Peyer's patch (tissue), 4 donors: ENCODE results near the gene TK2.

Experiments
- CTCF ChIP-seq, 6 experiments: fragments of 450-650 bp in 4 of 6; fragments of 200-600 bp in 2 of 6; sonication (generic) in 1 of 6; IDR thresholded peaks; one replicate each; pipeline ENCODE4 v1.5.1; 2017 to 2019; ENCODE audit warnings: antibody characterized with exemption in 6 of 6, mild to moderate bottlenecking in 3 of 6, moderate library complexity in 1 of 6
- POLR2A ChIP-seq, 2 donors: fragments of 450-650 bp; IDR thresholded peaks; one replicate each; pipeline ENCODE4 v1.5.1; 2017; ENCODE audit warnings: antibody characterized with exemption in 2 of 2, mild to moderate bottlenecking in 2 of 2, moderate library complexity in 2 of 2

GRCh38 chr16:66578651-66579531, 29.0 kb upstream of the TK2 start, which contains the start of gene CMTM2:
- TF ChIP-seq CTCF (IDR thresholded peaks at IDR 0.05) (no peak), POLR2A (IDR thresholded peaks at IDR 0.05) (no peak)
